ENCODE data around the gene CLDN10.

DNA sequence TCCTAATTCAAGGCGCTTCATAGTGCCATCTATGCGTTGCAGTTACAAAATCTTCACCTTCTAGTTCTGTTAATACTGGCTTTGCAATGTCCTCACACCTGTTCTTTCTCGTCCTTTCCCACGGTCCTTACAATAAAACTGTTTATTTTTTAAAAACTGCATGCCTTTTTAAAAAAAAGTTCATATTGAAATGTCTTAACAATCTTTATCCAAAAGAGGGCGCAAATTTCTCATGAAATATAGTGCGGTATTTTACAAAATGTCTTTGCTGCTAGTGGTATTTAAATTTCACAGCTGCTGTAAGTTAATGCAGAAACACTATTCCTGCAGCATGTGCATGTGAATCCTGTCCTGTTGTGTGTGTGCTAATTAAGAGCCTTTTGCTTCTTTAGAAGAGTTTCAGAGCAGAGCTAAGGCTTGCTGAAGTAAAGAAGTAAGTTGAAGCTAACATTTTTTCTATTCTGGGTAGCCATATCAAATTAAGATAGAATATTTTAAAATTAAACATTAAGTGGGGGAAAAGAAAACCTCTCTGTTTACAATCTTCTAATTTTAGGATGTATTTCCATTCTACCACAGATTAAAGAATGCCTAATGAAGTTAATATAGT is 15.8 kb upstream of the CLDN10 start:
- TF ChIP-seq POLR2A (IDR thresholded peaks at IDR 0.05), result no peak
- TF ChIP-seq, protein P1, sequence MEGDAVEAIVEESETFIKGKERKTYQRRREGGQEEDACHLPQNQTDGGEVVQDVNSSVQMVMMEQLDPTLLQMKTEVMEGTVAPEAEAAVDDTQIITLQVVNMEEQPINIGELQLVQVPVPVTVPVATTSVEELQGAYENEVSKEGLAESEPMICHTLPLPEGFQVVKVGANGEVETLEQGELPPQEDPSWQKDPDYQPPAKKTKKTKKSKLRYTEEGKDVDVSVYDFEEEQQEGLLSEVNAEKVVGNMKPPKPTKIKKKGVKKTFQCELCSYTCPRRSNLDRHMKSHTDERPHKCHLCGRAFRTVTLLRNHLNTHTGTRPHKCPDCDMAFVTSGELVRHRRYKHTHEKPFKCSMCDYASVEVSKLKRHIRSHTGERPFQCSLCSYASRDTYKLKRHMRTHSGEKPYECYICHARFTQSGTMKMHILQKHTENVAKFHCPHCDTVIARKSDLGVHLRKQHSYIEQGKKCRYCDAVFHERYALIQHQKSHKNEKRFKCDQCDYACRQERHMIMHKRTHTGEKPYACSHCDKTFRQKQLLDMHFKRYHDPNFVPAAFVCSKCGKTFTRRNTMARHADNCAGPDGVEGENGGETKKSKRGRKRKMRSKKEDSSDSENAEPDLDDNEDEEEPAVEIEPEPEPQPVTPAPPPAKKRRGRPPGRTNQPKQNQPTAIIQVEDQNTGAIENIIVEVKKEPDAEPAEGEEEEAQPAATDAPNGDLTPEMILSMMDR (IDR thresholded peaks at IDR 0.05), result peak; percentile 18 to 59 (median 46)
